MM.1S (cell line): ENCODE measurements around the gene UHRF1.

ENCODE experiments used
- DNase-seq: peaks from one replicate; pipeline ENCODE4 v3.0.0-alpha.2; 2015
- H2AFZ ChIP-seq: fragments of 300-600 bp; sonication (generic); 2 replicates; pipeline ENCODE4 v1.6.0; 2016; ENCODE audit warnings: antibody characterized with exemption, low read length
- H3F3A ChIP-seq: fragments of 300-600 bp; sonication (generic); 2 replicates; pipeline ENCODE4 v1.6.1; 2016; ENCODE audit warnings: mild to moderate bottlenecking, antibody characterized with exemption, low read length, moderate library complexity, mixed read lengths; ENCODE audit not compliant: insufficient read depth
- H3K27ac ChIP-seq: fragments of 300-600 bp; sonication (generic); 2 replicates; pipeline ENCODE4 v1.5.1; 2016; ENCODE audit warnings: mild to moderate bottlenecking, low read length
- H3K27me3 ChIP-seq: fragments of 300-600 bp; sonication (generic); replicated peaks from 2 replicates; pipeline ENCODE4 v1.6.0; 2016; ENCODE audit warnings: low read length; ENCODE audit not compliant: insufficient read depth
- H3K36me3 ChIP-seq: fragments of 300-600 bp; sonication (generic); replicated peaks from 2 replicates; pipeline ENCODE4 v1.6.1; 2016; ENCODE audit warnings: mild to moderate bottlenecking, low read length, mixed read lengths; ENCODE audit not compliant: insufficient read depth
- H3K4me1 ChIP-seq: fragments of 300-600 bp; sonication (generic); 2 replicates; pipeline ENCODE4 v1.6.1; 2016; ENCODE audit warnings: low read length, mixed read lengths
- H3K4me2 ChIP-seq: fragments of 300-600 bp; sonication (generic); 2 replicates; pipeline ENCODE4 v1.6.0; 2016; ENCODE audit warnings: low read depth, low read length
- H3K4me3 ChIP-seq: fragments of 300-600 bp; sonication (generic); 2 replicates; pipeline ENCODE4 v1.5.1; 2016; ENCODE audit warnings: low read length, mixed read lengths
- H3K79me2 ChIP-seq: fragments of 300-600 bp; sonication (generic); 2 replicates; pipeline ENCODE4 v1.6.1; 2016; ENCODE audit warnings: mixed run types, low read length, mixed read lengths
- H3K9ac ChIP-seq: fragments of 300-600 bp; sonication (generic); 2 replicates; pipeline ENCODE4 v1.6.1; 2016; ENCODE audit warnings: low read length, mixed read lengths
- H3K9me2 ChIP-seq: fragments of 300-600 bp; sonication (generic); replicated peaks from 2 replicates; pipeline ENCODE4 v1.6.1; 2016; ENCODE audit warnings: mild to moderate bottlenecking, low read length, mixed read lengths; ENCODE audit not compliant: insufficient read depth
- H3K9me3 ChIP-seq: fragments of 300-600 bp; sonication (generic); replicated peaks from 2 replicates; pipeline ENCODE4 v1.6.1; 2016; ENCODE audit warnings: mild to moderate bottlenecking, low read length, mixed read lengths; ENCODE audit not compliant: insufficient read depth
- H4K20me1 ChIP-seq: fragments of 300-600 bp; sonication (generic); 2 replicates; pipeline ENCODE4 v1.6.1; 2016; ENCODE audit warnings: mild to moderate bottlenecking, low read length, moderate library complexity, mixed read lengths; ENCODE audit not compliant: insufficient read depth
- CTCF ChIP-seq: fragments of 300-600 bp; sonication (generic); IDR thresholded peaks from 2 replicates; pipeline ENCODE4 v1.5.1; 2016; ENCODE audit warnings: antibody characterized with exemption, low read length, mixed read lengths
- EZH2 ChIP-seq: fragments of 300-600 bp; sonication (generic); optimal IDR thresholded peaks from 2 replicates; pipeline ENCODE3; 2017; ENCODE audit warnings: low read depth, mild to moderate bottlenecking, antibody characterized with exemption, low read length, mixed read lengths
- EZH2phosphoT487 ChIP-seq: fragments of 300-600 bp; sonication (generic); IDR thresholded peaks from 2 replicates; pipeline ENCODE4 v1.6.1; 2018; ENCODE audit warnings: antibody characterized with exemption, low read length

Gene UHRF1

GRCh38 chr19:4986056-4986455 lies 76.8 kb downstream of the UHRF1 start:
- Histone ChIP-seq H3K27ac (no peak overlapping the region), H2AFZ (no peak overlapping the region), H3K9me3 (no peaks in the 10 kb centered on the region), H3F3A (no peaks in the 10 kb centered on the region), H3K27me3 (no peaks in the 10 kb centered on the region), H3K9ac (no peak overlapping the region), H3K9me2 (no peaks in the 10 kb centered on the region), H3K79me2 (peaks cover 89% of the 10 kb centered on the region), H3K4me1 (no peaks in the 10 kb centered on the region), H4K20me1 (peaks cover 10% of the 10 kb centered on the region), H3K36me3 (no peaks in the 10 kb centered on the region), H3K4me2 (no peak overlapping the region), H3K4me3 (no peak overlapping the region)
- no peak for DNase-seq
- TF ChIP-seq CTCF (no peak), EZH2phosphoT487 (no peak), EZH2 (no peak)

GRCh38 chr19:4986471-4986891 lies 77.2 kb downstream of the UHRF1 start:
- no peaks in the 10 kb centered on the region for H3K9me3 ChIP-seq
- no peak overlapping the region for H3K9ac ChIP-seq
- H3K36me3 ChIP-seq, result no peaks in the 10 kb centered on the region
- TF ChIP-seq CTCF (no peak), EZH2phosphoT487 (no peak), EZH2 (no peak)
- no peaks in the 10 kb centered on the region for H3K4me1 ChIP-seq
- H3K27ac ChIP-seq, result no peak overlapping the region
- peaks cover 89% of the 10 kb centered on the region for H3K79me2 ChIP-seq
- no peak overlapping the region for H3K4me3 ChIP-seq
- H3K27me3 ChIP-seq, result no peaks in the 10 kb centered on the region
- no peak for DNase-seq
- H3K9me2 ChIP-seq, result no peaks in the 10 kb centered on the region
- peaks cover 7% of the 10 kb centered on the region for H4K20me1 ChIP-seq
- no peak overlapping the region for H3K4me2 ChIP-seq
- H3F3A ChIP-seq, result no peaks in the 10 kb centered on the region
- no peak overlapping the region for H2AFZ ChIP-seq

- no peaks in the 10 kb centered on the region for H3K4me1 ChIP-seq
- H3K9me3 ChIP-seq, result no peaks in the 10 kb centered on the region
- DNase-seq, result no peak
- no peaks in the 10 kb centered on the region for H3K27me3 ChIP-seq
- no peak overlapping the region for H3K4me3 ChIP-seq
- H3K36me3 ChIP-seq, result no peaks in the 10 kb centered on the region
- peaks cover 92% of the 10 kb centered on the region for H3K79me2 ChIP-seq
- no peak overlapping the region for H2AFZ ChIP-seq
- H3K9ac ChIP-seq, result no peak overlapping the region
- H3K27ac ChIP-seq, result no peak overlapping the region
- no peak overlapping the region for H3K4me2 ChIP-seq
- H3F3A ChIP-seq, result no peaks in the 10 kb centered on the region
- H4K20me1 ChIP-seq, result peaks cover 10% of the 10 kb centered on the region
- TF ChIP-seq EZH2phosphoT487 (no peak), EZH2 (no peak), CTCF (no peak)
- no peaks in the 10 kb centered on the region for H3K9me2 ChIP-seq
These were observed 78.0 kb downstream of the UHRF1 start for GRCh38 chr19:4987256-4987655.
